ENCODE data around the gene CLPTM1. TPM values are rescaled to one million over a fixed set of nuclear protein-coding genes. Genes with fewer than 3 reads are reported as not detected.

CLPTM1 gene
- polyA plus RNA-seq, 1 donor (not counting 4 experiments of a cell fraction or from before 2014, with no cell fraction given), result 44.6 TPM

DNA sequence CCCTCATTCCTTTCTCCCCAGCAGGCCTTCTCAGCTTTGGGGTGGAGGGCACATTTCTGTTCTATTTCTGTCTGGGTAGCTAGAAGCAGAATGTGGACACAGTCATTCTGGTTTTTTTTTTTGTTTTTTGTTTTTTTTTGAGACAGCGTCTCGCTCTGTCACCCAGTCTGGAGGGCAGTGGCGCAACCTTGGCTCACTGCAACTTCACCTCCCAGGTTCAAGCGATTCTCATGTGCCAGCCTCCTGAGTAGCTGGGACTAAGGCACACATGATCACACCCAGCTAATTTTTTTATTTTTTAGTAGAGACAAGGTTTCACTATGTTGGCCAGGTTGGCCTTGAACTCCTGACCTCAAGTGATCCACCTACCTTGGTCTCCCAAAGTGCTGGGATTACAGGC is 20.3 kb downstream of the CLPTM1 start:
- DNase-seq (ENCODE audit: low read depth, low spot score) (no peak), FAIRE-seq (no peak)
- H3K36me3 ChIP-seq (ENCODE audit: control insufficient read depth in 2 of 2, extremely low read depth in 1 of 2, insufficient read depth in 2 of 2, low read length in 2 of 2), result peaks cover 11 to 44% of the 10 kb centered on the region in 2 experiments
- no peak overlapping the region for H3K4me2 ChIP-seq (ENCODE audit: control insufficient read depth, extremely low read depth, insufficient read depth, low read depth, low read length)
- dilution Hi-C loops (cut with MboI; ENCODE audit: extremely low pct_ligation_motif_present, low sequenced_read_pairs), result no loop called here
- no peaks in the 10 kb centered on the region for H4K20me1 ChIP-seq (ENCODE audit: control insufficient read depth, extremely low read depth, insufficient read depth, low read length)
- H2AFZ ChIP-seq (ENCODE audit: control insufficient read depth, low read length), result no peak overlapping the region
- H3K9me3 ChIP-seq (ENCODE audit: control insufficient read depth, low read depth, low read length), result no peaks in the 10 kb centered on the region
- H3K27me3 ChIP-seq (ENCODE audit: control insufficient read depth, extremely low read depth, insufficient read depth, low read length), result no peaks in the 10 kb centered on the region
- H3K9me1 ChIP-seq (ENCODE audit: control insufficient read depth, extremely low read depth, insufficient read depth, low read length), result no peaks in the 10 kb centered on the region
- TF ChIP-seq, protein P1, sequence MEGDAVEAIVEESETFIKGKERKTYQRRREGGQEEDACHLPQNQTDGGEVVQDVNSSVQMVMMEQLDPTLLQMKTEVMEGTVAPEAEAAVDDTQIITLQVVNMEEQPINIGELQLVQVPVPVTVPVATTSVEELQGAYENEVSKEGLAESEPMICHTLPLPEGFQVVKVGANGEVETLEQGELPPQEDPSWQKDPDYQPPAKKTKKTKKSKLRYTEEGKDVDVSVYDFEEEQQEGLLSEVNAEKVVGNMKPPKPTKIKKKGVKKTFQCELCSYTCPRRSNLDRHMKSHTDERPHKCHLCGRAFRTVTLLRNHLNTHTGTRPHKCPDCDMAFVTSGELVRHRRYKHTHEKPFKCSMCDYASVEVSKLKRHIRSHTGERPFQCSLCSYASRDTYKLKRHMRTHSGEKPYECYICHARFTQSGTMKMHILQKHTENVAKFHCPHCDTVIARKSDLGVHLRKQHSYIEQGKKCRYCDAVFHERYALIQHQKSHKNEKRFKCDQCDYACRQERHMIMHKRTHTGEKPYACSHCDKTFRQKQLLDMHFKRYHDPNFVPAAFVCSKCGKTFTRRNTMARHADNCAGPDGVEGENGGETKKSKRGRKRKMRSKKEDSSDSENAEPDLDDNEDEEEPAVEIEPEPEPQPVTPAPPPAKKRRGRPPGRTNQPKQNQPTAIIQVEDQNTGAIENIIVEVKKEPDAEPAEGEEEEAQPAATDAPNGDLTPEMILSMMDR (optimal IDR thresholded peaks at IDR 0.05 in 1 of 3, IDR thresholded peaks at IDR 0.05 in 1 of 3, conservative IDR thresholded peaks at IDR 0.05 in 1 of 3; ENCODE audit: extremely low read depth in 1 of 3, insufficient read depth in 2 of 3, low read length in 3 of 3), result no peak
- no peak for TF ChIP-seq EZH2 (IDR thresholded peaks at IDR 0.05; ENCODE audit: low read length)
- no peak overlapping the region for H3K27ac ChIP-seq (ENCODE audit: control insufficient read depth, insufficient read depth, low read length)
- no peaks in the 10 kb centered on the region for H3K4me1 ChIP-seq (ENCODE audit: control insufficient read depth, extremely low read depth, insufficient read depth, low read length)
- no peak overlapping the region for H3K9ac ChIP-seq (ENCODE audit: control insufficient read depth, extremely low read depth, insufficient read depth, low read length)
- no peak overlapping the region for H3K4me3 ChIP-seq (ENCODE audit: control insufficient read depth in 2 of 3, extremely low read depth in 1 of 3, insufficient read depth in 2 of 3, low read depth in 1 of 3, low read length in 3 of 3)
- no peaks in the 10 kb centered on the region for H3K79me2 ChIP-seq (ENCODE audit: control insufficient read depth, insufficient read depth, low read length)

DNA sequence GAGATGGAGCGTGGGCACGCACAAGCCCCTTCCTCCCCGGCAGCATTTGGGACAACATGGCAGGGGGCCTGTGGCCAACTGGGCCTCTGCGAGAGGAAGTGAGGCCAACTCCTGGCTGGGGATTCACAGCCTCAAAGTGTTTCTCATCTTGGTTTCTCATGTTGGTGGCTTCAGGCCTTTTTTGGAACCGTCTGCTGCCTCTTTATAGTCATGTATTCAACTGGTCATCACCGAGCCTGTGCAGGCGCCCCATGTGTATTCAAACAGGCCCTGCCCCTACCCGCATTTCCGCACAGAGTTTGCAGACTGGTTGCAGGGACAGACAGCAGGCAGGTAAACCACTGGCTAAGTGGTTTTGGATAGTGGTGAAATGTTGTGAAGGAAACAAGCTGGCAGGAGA is 28.8 kb downstream of the CLPTM1 start:
- Histone ChIP-seq H3K36me3 (ENCODE audit: control insufficient read depth in 2 of 2, extremely low read depth in 1 of 2, insufficient read depth in 2 of 2, low read length in 2 of 2) (peaks cover 15 to 27% of the 10 kb centered on the region in 2 experiments), H3K4me3 (ENCODE audit: control insufficient read depth in 2 of 3, extremely low read depth in 1 of 3, insufficient read depth in 2 of 3, low read depth in 1 of 3, low read length in 3 of 3) (no peak overlapping the region), H3K9me3 (ENCODE audit: control insufficient read depth, low read depth, low read length) (no peaks in the 10 kb centered on the region), H3K27ac (ENCODE audit: control insufficient read depth, insufficient read depth, low read length) (no peak overlapping the region), H3K9me1 (ENCODE audit: control insufficient read depth, extremely low read depth, insufficient read depth, low read length) (no peaks in the 10 kb centered on the region), H3K9ac (ENCODE audit: control insufficient read depth, extremely low read depth, insufficient read depth, low read length) (no peak overlapping the region), H3K79me2 (ENCODE audit: control insufficient read depth, insufficient read depth, low read length) (no peaks in the 10 kb centered on the region), H3K4me2 (ENCODE audit: control insufficient read depth, extremely low read depth, insufficient read depth, low read depth, low read length) (no peak overlapping the region), H4K20me1 (ENCODE audit: control insufficient read depth, extremely low read depth, insufficient read depth, low read length) (no peaks in the 10 kb centered on the region), H3K4me1 (ENCODE audit: control insufficient read depth, extremely low read depth, insufficient read depth, low read length) (no peaks in the 10 kb centered on the region), H3K27me3 (ENCODE audit: control insufficient read depth, extremely low read depth, insufficient read depth, low read length) (no peaks in the 10 kb centered on the region), H2AFZ (ENCODE audit: control insufficient read depth, low read length) (no peak overlapping the region)
- FAIRE-seq, result no peak
- dilution Hi-C loops (cut with MboI; ENCODE audit: extremely low pct_ligation_motif_present, low sequenced_read_pairs), result no loop called here
- TF ChIP-seq EZH2 (IDR thresholded peaks at IDR 0.05; ENCODE audit: low read length), result no peak
- TF ChIP-seq, protein P1 (optimal IDR thresholded peaks at IDR 0.05 in 1 of 3, IDR thresholded peaks at IDR 0.05 in 1 of 3, conservative IDR thresholded peaks at IDR 0.05 in 1 of 3; ENCODE audit: extremely low read depth in 1 of 3, insufficient read depth in 2 of 3, low read length in 3 of 3), result no peak
- DNase-seq (ENCODE audit: low read depth, low spot score), result no peak

Data from keratinocyte (primary cell).